GM23338 (cell line): ENCODE data around the gene ATG7.

Source experiments
- CREB1 ChIP-seq: fragments of 250-450 bp; sonication (Bioruptor Pico); IDR thresholded peaks from 2 replicates; pipeline ENCODE4 v1.5.0; 2020; ENCODE audit warnings: low read depth, mild to moderate bottlenecking, moderate library complexity
- EZH2 ChIP-seq: fragments of 200-600 bp; sonication (generic); IDR thresholded peaks from one replicate; pipeline ENCODE4 v1.8.0; 2017; ENCODE audit warnings: antibody characterized with exemption, mild to moderate bottlenecking, low read depth; ENCODE audit not compliant: unreplicated experiment
- EZH2phosphoT487 ChIP-seq: fragments of 200-600 bp; sonication (generic); IDR thresholded peaks from one replicate; pipeline ENCODE4 v1.8.1; 2018; ENCODE audit warnings: antibody characterized with exemption; ENCODE audit not compliant: unreplicated experiment
- JUNB ChIP-seq: IDR thresholded peaks from one replicate; pipeline ENCODE4 v1.6.1; 2016; ENCODE audit warnings: antibody characterized with exemption; ENCODE audit not compliant: unreplicated experiment
- NANOG ChIP-seq: IDR thresholded peaks from 2 replicates; pipeline ENCODE4 v1.6.1; 2016; ENCODE audit warnings: antibody characterized with exemption, borderline replicate concordance
- POLR2AphosphoS5 ChIP-seq: IDR thresholded peaks from 2 replicates; pipeline ENCODE4 v1.6.1; 2016; ENCODE audit warnings: antibody characterized with exemption, low read depth
- STAT1 ChIP-seq: IDR thresholded peaks from one replicate; pipeline ENCODE4 v1.6.1; 2016; ENCODE audit warnings: antibody characterized with exemption; ENCODE audit not compliant: unreplicated experiment
- TF ChIP-seq, protein P1 (sequence below), 2 experiments: fragments of 200-600 bp in 1 of 2; sonication (generic) in 1 of 2; conservative IDR thresholded peaks; 2 replicates each; pipeline versions ENCODE4 v1.5.1 to v1.6.1; 2016 to 2017; ENCODE audit warnings: antibody characterized with exemption in 2 of 2, low read depth in 2 of 2, mild to moderate bottlenecking in 2 of 2, moderate library complexity in 1 of 2
- TF ChIP-seq, protein P2 (sequence below): IDR thresholded peaks from one replicate; pipeline ENCODE4 v1.6.1; 2018; ENCODE audit warnings: antibody characterized with exemption; ENCODE audit not compliant: unreplicated experiment
- TF ChIP-seq, protein P3 (sequence below): IDR thresholded peaks from 2 replicates; pipeline ENCODE4 v1.6.1; 2016; ENCODE audit warnings: antibody characterized with exemption
- TF ChIP-seq, protein P4 (sequence below): fragments of 250-450 bp; sonication (Bioruptor Pico); IDR thresholded peaks from 2 replicates; pipeline ENCODE4 v1.5.0; 2020; ENCODE audit warnings: mild to moderate bottlenecking, moderate library complexity

DNA sequence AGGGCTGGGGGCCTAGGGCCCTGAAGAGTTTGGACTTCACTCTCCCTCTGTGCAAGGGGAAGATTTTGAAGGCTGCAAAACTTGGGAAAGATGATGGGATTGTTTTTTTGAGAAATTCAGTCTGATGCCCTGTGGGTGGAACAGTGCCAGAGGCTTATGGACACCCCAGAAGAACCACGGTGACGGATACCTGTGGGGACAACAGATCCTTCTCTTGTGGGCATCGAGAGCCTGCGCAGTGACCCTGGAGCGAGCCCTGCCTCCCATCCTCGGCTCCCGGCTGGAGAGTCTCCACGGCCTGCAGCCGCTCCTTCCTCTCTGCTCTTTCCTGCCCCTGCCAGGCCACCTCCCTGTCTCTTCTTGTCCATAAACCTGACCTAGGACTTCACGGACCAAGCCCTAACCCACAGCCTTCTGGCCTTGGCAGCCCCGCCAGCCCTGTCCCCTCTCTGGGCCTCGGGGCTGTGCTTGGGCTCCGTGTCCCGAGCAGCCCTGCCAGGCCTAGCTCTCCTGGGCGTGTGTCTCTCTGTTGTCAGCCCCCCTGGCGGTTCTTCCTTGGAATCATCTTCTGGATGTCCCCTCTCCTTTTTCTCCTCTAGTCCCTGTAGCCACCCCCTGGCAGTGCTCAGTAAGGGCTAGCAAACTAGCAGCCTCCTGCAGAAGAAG lies 273.1 kb downstream of the ATG7 start:
- TF ChIP-seq, protein P1, sequence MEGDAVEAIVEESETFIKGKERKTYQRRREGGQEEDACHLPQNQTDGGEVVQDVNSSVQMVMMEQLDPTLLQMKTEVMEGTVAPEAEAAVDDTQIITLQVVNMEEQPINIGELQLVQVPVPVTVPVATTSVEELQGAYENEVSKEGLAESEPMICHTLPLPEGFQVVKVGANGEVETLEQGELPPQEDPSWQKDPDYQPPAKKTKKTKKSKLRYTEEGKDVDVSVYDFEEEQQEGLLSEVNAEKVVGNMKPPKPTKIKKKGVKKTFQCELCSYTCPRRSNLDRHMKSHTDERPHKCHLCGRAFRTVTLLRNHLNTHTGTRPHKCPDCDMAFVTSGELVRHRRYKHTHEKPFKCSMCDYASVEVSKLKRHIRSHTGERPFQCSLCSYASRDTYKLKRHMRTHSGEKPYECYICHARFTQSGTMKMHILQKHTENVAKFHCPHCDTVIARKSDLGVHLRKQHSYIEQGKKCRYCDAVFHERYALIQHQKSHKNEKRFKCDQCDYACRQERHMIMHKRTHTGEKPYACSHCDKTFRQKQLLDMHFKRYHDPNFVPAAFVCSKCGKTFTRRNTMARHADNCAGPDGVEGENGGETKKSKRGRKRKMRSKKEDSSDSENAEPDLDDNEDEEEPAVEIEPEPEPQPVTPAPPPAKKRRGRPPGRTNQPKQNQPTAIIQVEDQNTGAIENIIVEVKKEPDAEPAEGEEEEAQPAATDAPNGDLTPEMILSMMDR (conservative IDR thresholded peaks at IDR 0.05; ENCODE audit: low read depth in 2 of 2), result 0 out of 4 replicates have a peak, but pooled peaks of 1 of the 2 experiments have one; percentile 14
- TF ChIP-seq STAT1 (no peak), EZH2phosphoT487 (no peak), POLR2AphosphoS5 (no peak), CREB1 (CRISPR knock-in tag) (no peak), EZH2 (no peak), JUNB (no peak), NANOG (no peak)
- TF ChIP-seq, protein P2, sequence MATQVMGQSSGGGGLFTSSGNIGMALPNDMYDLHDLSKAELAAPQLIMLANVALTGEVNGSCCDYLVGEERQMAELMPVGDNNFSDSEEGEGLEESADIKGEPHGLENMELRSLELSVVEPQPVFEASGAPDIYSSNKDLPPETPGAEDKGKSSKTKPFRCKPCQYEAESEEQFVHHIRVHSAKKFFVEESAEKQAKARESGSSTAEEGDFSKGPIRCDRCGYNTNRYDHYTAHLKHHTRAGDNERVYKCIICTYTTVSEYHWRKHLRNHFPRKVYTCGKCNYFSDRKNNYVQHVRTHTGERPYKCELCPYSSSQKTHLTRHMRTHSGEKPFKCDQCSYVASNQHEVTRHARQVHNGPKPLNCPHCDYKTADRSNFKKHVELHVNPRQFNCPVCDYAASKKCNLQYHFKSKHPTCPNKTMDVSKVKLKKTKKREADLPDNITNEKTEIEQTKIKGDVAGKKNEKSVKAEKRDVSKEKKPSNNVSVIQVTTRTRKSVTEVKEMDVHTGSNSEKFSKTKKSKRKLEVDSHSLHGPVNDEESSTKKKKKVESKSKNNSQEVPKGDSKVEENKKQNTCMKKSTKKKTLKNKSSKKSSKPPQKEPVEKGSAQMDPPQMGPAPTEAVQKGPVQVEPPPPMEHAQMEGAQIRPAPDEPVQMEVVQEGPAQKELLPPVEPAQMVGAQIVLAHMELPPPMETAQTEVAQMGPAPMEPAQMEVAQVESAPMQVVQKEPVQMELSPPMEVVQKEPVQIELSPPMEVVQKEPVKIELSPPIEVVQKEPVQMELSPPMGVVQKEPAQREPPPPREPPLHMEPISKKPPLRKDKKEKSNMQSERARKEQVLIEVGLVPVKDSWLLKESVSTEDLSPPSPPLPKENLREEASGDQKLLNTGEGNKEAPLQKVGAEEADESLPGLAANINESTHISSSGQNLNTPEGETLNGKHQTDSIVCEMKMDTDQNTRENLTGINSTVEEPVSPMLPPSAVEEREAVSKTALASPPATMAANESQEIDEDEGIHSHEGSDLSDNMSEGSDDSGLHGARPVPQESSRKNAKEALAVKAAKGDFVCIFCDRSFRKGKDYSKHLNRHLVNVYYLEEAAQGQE, result no peak
- TF ChIP-seq, protein P3, sequence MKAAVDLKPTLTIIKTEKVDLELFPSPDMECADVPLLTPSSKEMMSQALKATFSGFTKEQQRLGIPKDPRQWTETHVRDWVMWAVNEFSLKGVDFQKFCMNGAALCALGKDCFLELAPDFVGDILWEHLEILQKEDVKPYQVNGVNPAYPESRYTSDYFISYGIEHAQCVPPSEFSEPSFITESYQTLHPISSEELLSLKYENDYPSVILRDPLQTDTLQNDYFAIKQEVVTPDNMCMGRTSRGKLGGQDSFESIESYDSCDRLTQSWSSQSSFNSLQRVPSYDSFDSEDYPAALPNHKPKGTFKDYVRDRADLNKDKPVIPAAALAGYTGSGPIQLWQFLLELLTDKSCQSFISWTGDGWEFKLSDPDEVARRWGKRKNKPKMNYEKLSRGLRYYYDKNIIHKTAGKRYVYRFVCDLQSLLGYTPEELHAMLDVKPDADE, result no peak
- TF ChIP-seq, protein P4, sequence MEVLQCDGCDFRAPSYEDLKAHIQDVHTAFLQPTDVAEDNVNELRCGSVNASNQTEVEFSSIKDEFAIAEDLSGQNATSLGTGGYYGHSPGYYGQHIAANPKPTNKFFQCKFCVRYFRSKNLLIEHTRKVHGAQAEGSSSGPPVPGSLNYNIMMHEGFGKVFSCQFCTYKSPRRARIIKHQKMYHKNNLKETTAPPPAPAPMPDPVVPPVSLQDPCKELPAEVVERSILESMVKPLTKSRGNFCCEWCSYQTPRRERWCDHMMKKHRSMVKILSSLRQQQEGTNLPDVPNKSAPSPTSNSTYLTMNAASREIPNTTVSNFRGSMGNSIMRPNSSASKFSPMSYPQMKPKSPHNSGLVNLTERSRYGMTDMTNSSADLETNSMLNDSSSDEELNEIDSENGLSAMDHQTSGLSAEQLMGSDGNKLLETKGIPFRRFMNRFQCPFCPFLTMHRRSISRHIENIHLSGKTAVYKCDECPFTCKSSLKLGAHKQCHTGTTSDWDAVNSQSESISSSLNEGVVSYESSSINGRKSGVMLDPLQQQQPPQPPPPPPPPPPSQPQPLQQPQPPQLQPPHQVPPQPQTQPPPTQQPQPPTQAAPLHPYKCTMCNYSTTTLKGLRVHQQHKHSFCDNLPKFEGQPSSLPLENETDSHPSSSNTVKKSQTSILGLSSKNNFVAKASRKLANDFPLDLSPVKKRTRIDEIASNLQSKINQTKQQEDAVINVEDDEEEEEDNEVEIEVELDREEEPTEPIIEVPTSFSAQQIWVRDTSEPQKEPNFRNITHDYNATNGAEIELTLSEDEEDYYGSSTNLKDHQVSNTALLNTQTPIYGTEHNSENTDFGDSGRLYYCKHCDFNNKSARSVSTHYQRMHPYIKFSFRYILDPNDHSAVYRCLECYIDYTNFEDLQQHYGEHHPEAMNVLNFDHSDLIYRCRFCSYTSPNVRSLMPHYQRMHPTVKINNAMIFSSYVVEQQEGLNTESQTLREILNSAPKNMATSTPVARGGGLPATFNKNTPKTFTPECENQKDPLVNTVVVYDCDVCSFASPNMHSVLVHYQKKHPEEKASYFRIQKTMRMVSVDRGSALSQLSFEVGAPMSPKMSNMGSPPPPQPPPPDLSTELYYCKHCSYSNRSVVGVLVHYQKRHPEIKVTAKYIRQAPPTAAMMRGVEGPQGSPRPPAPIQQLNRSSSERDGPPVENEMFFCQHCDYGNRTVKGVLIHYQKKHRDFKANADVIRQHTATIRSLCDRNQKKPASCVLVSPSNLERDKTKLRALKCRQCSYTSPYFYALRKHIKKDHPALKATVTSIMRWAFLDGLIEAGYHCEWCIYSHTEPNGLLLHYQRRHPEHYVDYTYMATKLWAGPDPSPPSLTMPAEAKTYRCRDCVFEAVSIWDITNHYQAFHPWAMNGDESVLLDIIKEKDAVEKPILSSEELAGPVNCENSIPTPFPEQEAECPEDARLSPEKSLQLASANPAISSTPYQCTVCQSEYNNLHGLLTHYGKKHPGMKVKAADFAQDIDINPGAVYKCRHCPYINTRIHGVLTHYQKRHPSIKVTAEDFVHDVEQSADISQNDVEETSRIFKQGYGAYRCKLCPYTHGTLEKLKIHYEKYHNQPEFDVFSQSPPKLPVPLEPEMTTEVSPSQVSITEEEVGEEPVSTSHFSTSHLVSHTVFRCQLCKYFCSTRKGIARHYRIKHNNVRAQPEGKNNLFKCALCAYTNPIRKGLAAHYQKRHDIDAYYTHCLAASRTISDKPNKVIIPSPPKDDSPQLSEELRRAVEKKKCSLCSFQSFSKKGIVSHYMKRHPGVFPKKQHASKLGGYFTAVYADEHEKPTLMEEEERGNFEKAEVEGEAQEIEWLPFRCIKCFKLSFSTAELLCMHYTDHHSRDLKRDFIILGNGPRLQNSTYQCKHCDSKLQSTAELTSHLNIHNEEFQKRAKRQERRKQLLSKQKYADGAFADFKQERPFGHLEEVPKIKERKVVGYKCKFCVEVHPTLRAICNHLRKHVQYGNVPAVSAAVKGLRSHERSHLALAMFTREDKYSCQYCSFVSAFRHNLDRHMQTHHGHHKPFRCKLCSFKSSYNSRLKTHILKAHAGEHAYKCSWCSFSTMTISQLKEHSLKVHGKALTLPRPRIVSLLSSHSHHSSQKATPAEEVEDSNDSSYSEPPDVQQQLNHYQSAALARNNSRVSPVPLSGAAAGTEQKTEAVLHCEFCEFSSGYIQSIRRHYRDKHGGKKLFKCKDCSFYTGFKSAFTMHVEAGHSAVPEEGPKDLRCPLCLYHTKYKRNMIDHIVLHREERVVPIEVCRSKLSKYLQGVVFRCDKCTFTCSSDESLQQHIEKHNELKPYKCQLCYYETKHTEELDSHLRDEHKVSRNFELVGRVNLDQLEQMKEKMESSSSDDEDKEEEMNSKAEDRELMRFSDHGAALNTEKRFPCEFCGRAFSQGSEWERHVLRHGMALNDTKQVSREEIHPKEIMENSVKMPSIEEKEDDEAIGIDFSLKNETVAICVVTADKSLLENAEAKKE (CRISPR knock-in tag), result no peak
